Measurements from ENCODE around the gene ADAMTS17.

Gene ADAMTS17

GRCh38 chr15:100168787-100169186, 173.0 kb downstream of the ADAMTS17 start:
- TF ChIP-seq CTCF (conservative IDR thresholded peaks at IDR 0.05; ENCODE audit: control insufficient read depth, insufficient read depth, low read depth, low read length), result no peak
- H3K4me3 ChIP-seq (ENCODE audit: control insufficient read depth, low read depth, low read length), result no peak overlapping the region

GRCh38 chr15:100167884-100168375, 173.8 kb downstream of the ADAMTS17 start:
- no peak for TF ChIP-seq CTCF (conservative IDR thresholded peaks at IDR 0.05; ENCODE audit: control insufficient read depth, insufficient read depth, low read depth, low read length)
- no peak for DNase-seq (ENCODE audit: low read depth)
- H3K4me3 ChIP-seq (ENCODE audit: control insufficient read depth, low read depth, low read length), result no peak overlapping the region

More at GRCh38 chr15:100168787-100169186, 173.0 kb downstream of the ADAMTS17 start:
- no peak for DNase-seq (ENCODE audit: low read depth)

- DNase-seq (ENCODE audit: low read depth), result no peak
- TF ChIP-seq CTCF (conservative IDR thresholded peaks at IDR 0.05; ENCODE audit: control insufficient read depth, insufficient read depth, low read depth, low read length), result no peak
- no peak overlapping the region for H3K4me3 ChIP-seq (ENCODE audit: control insufficient read depth, low read depth, low read length)
These were observed 175.5 kb downstream of the ADAMTS17 start for GRCh38 chr15:100166313-100166712.

GRCh38 chr15:100163961-100164360, 177.8 kb downstream of the ADAMTS17 start:
- TF ChIP-seq CTCF (conservative IDR thresholded peaks at IDR 0.05; ENCODE audit: control insufficient read depth, insufficient read depth, low read depth, low read length), result no peak
- H3K4me3 ChIP-seq (ENCODE audit: control insufficient read depth, low read depth, low read length), result no peak overlapping the region
- DNase-seq (ENCODE audit: low read depth), result no peak

- H3K4me3 ChIP-seq (ENCODE audit: control insufficient read depth, low read depth, low read length), result no peak overlapping the region
- DNase-seq (ENCODE audit: low read depth), result no peak
- TF ChIP-seq CTCF (conservative IDR thresholded peaks at IDR 0.05; ENCODE audit: control insufficient read depth, insufficient read depth, low read depth, low read length), result no peak
These were observed 180.8 kb downstream of the ADAMTS17 start for GRCh38 chr15:100160953-100161352.

- H3K4me3 ChIP-seq (ENCODE audit: control insufficient read depth, low read depth, low read length), result no peak overlapping the region
- no peak for TF ChIP-seq CTCF (conservative IDR thresholded peaks at IDR 0.05; ENCODE audit: control insufficient read depth, insufficient read depth, low read depth, low read length)
- no peak for DNase-seq (ENCODE audit: low read depth)
These were observed 182.3 kb downstream of the ADAMTS17 start for GRCh38 chr15:100159436-100159835.

- no peak for TF ChIP-seq CTCF (conservative IDR thresholded peaks at IDR 0.05; ENCODE audit: control insufficient read depth, insufficient read depth, low read depth, low read length)
- no peak overlapping the region for H3K4me3 ChIP-seq (ENCODE audit: control insufficient read depth, low read depth, low read length)
These were observed 183.4 kb downstream of the ADAMTS17 start for GRCh38 chr15:100158356-100158755.

More at GRCh38 chr15:100158356-100158755, 183.4 kb downstream of the ADAMTS17 start:
- no peak for DNase-seq (ENCODE audit: low read depth)

Data from fibroblast of mammary gland (primary cell).